ENCODE measurements around the gene SDCCAG8. TPM values are rescaled to one million over a fixed set of nuclear protein-coding genes. Genes with fewer than 3 reads are reported as not detected.

SDCCAG8 gene
- total RNA-seq, 2 donors from 2014 or later: 29.0 to 34.5 TPM

DNA sequence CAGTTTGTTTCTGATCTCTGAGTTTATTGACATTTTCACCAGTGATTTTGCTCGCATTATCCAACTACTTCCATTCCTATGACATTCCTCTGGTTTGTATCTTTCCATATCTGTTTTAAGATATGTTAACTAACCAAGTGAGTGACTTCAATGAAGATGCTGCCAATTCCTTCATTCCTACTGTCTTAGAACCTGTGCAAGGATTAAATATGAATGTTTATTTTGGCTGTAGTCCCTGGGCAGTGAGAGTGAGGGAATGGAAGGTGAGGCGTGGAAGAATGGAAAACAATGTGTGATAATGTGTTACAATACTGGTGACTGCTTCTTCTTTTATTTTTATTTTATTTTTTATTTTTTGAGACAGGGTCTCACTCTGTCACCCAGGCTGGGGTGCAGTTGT lies 183.0 kb downstream of the SDCCAG8 start:
- no peak overlapping the region for H3K27ac ChIP-seq
- no peaks in the 10 kb centered on the region for H3K36me3 ChIP-seq
- no peak overlapping the region for H3K4me3 ChIP-seq
- no peaks in the 10 kb centered on the region for H3K9me3 ChIP-seq
- TF ChIP-seq, protein P1, sequence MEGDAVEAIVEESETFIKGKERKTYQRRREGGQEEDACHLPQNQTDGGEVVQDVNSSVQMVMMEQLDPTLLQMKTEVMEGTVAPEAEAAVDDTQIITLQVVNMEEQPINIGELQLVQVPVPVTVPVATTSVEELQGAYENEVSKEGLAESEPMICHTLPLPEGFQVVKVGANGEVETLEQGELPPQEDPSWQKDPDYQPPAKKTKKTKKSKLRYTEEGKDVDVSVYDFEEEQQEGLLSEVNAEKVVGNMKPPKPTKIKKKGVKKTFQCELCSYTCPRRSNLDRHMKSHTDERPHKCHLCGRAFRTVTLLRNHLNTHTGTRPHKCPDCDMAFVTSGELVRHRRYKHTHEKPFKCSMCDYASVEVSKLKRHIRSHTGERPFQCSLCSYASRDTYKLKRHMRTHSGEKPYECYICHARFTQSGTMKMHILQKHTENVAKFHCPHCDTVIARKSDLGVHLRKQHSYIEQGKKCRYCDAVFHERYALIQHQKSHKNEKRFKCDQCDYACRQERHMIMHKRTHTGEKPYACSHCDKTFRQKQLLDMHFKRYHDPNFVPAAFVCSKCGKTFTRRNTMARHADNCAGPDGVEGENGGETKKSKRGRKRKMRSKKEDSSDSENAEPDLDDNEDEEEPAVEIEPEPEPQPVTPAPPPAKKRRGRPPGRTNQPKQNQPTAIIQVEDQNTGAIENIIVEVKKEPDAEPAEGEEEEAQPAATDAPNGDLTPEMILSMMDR (IDR thresholded peaks at IDR 0.05): no peak
- H3K4me1 ChIP-seq: peaks cover 0 to 4% of the 10 kb centered on the region in 2 donors
- no peaks in the 10 kb centered on the region for H3K27me3 ChIP-seq
- DNase-seq (ENCODE audit: low spot score): no peak

DNA sequence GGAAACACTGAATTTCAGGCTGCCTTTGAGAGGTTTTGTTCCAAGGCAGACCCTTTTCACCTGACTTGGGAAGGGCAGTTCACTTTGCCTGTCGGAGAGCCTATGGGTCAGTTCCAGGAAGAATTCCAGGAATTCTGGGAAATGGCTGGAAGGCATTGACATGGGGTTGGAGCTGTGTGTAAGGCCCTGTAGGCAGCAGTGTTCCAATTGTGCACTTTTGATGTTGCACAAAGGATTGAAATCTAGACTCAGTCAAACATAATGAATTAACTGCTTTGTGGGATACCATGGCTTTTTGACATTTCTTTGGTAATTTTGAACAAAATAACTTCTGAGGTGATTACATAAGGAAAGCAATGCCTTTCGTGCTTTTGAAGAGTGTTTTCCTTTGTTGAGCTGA lies 184.6 kb downstream of the SDCCAG8 start:
- no peak overlapping the region for H3K27ac ChIP-seq
- no peaks in the 10 kb centered on the region for H3K27me3 ChIP-seq
- no peaks in the 10 kb centered on the region for H3K9me3 ChIP-seq
- TF ChIP-seq, protein P1 (IDR thresholded peaks at IDR 0.05): no peak
- no peak overlapping the region for H3K4me3 ChIP-seq
- H3K4me1 ChIP-seq: peaks cover 0 to 4% of the 10 kb centered on the region in 2 donors
- no peak for DNase-seq (ENCODE audit: low spot score)
- no peaks in the 10 kb centered on the region for H3K36me3 ChIP-seq

GRCh38 chr1:243441601-243442000 lies 185.8 kb downstream of the SDCCAG8 start:
- Histone ChIP-seq H3K4me1 (peaks cover 0 to 4% of the 10 kb centered on the region in 2 donors), H3K27ac (no peak overlapping the region), H3K9me3 (no peaks in the 10 kb centered on the region), H3K4me3 (no peak overlapping the region), H3K27me3 (no peaks in the 10 kb centered on the region), H3K36me3 (no peaks in the 10 kb centered on the region)
- DNase-seq (ENCODE audit: low spot score): no peak
- TF ChIP-seq, protein P1 (IDR thresholded peaks at IDR 0.05): no peak

- no peaks in the 10 kb centered on the region for H3K27me3 ChIP-seq
- H3K9me3 ChIP-seq: no peaks in the 10 kb centered on the region
- H3K4me1 ChIP-seq: peaks cover 0 to 4% of the 10 kb centered on the region in 2 donors
- no peaks in the 10 kb centered on the region for H3K36me3 ChIP-seq
- TF ChIP-seq, protein P1 (IDR thresholded peaks at IDR 0.05): no peak
- H3K4me3 ChIP-seq: no peak overlapping the region
- DNase-seq (ENCODE audit: low spot score): no peak
- no peak overlapping the region for H3K27ac ChIP-seq
Measured at GRCh38 chr1:243443557-243443956, 187.7 kb downstream of the SDCCAG8 start.

GRCh38 chr1:243447347-243447746 lies 191.5 kb downstream of the SDCCAG8 start:
- peaks cover 0 to 4% of the 10 kb centered on the region in 2 donors for H3K4me1 ChIP-seq
- no peaks in the 10 kb centered on the region for H3K36me3 ChIP-seq
- H3K9me3 ChIP-seq: no peaks in the 10 kb centered on the region
- no peak overlapping the region for H3K4me3 ChIP-seq
- no peak overlapping the region for H3K27ac ChIP-seq
- TF ChIP-seq, protein P1 (IDR thresholded peaks at IDR 0.05): no peak
- no peak for DNase-seq (ENCODE audit: low spot score)
- H3K27me3 ChIP-seq: no peaks in the 10 kb centered on the region

- H3K36me3 ChIP-seq: no peaks in the 10 kb centered on the region
- no peak for DNase-seq (ENCODE audit: low spot score)
- H3K27ac ChIP-seq: no peak overlapping the region
- H3K27me3 ChIP-seq: no peaks in the 10 kb centered on the region
- peaks cover 0 to 4% of the 10 kb centered on the region in 2 donors for H3K4me1 ChIP-seq
- TF ChIP-seq, protein P1 (IDR thresholded peaks at IDR 0.05): no peak
- H3K9me3 ChIP-seq: no peaks in the 10 kb centered on the region
- H3K4me3 ChIP-seq: no peak overlapping the region
Measured at GRCh38 chr1:243447844-243448243, 192.0 kb downstream of the SDCCAG8 start.
